AG10803 (cell line): ENCODE data around the gene ISCA1.

ENCODE experiments used
- DNase-seq: peaks from one replicate; pipeline ENCODE4 v3.0.0; 2010; ENCODE audit warnings: low read depth
- H3K4me3 ChIP-seq: 2 replicates; pipeline ENCODE4 v1.5.1; 2011; ENCODE audit warnings: mild to moderate bottlenecking, low read length, control low read depth
- TF ChIP-seq, protein P1 (sequence below): conservative IDR thresholded peaks from 2 replicates; pipeline ENCODE4 v1.5.1; 2011; ENCODE audit warnings: mild to moderate bottlenecking, low read length, control low read depth, inconsistent platforms

The ISCA1 gene

DNA sequence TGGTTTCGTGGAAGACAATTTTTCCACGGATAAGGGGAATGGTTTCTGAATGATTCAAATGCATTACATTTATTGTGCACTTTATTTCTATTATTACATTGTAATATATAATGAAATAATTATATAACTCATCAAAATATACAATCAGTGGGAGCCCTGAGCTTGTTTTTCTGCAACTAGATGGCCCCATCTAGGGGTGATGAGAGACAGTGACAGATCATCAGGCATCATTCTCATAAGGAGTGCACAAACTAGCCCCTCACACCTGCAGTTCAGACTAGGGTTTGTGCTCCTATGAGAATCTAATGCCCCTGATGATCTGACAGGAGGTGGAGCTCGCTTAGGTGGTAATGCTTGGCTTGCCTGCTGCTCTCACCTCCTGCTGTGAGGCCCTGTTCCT lies 6.4 kb downstream of the ISCA1 start:
- no peak for DNase-seq
- no peak overlapping the region for H3K4me3 ChIP-seq
- TF ChIP-seq, protein P1, sequence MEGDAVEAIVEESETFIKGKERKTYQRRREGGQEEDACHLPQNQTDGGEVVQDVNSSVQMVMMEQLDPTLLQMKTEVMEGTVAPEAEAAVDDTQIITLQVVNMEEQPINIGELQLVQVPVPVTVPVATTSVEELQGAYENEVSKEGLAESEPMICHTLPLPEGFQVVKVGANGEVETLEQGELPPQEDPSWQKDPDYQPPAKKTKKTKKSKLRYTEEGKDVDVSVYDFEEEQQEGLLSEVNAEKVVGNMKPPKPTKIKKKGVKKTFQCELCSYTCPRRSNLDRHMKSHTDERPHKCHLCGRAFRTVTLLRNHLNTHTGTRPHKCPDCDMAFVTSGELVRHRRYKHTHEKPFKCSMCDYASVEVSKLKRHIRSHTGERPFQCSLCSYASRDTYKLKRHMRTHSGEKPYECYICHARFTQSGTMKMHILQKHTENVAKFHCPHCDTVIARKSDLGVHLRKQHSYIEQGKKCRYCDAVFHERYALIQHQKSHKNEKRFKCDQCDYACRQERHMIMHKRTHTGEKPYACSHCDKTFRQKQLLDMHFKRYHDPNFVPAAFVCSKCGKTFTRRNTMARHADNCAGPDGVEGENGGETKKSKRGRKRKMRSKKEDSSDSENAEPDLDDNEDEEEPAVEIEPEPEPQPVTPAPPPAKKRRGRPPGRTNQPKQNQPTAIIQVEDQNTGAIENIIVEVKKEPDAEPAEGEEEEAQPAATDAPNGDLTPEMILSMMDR = peak; percentile 28

DNA sequence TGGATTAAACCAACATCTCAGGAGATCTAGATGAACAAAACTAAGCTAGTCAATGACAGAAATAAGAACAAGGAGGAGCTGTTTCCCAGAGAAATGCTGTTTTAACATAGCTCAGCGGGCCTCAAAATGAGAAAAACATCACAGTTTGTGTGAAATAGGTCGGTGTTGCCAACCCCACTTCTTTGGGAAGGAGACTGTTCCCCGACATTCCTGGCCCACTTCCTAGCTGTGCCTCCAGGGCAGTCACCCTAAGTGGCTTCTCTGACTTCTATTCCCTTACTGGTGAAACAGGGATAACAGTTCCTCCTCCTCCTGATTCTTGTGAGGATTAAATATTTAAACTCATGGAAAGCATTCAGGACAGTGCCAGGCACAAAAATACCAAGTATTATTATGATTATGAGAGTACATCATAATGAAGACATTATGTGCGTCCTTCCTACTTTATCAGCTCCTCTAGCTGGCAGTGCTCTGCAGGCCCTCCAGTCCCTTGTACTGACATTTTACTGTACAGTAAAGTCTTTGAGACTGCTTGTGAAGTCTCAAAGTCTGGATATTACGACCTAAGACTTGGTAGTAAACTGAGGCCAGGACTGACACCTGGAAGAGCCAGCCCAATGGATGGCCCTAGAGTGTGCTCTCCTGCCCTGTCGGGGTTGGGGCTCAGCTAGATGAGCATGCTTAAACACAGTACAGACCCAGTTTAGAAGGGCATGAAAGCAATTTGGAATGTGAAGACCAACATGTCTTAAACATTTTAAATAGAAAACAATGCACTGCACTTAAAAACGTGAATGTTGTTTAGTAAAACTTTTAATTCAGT lies 7.3 kb downstream of the ISCA1 start:
- TF ChIP-seq, protein P1 = no peak
- DNase-seq = peak; percentile 3
- H3K4me3 ChIP-seq = no peak overlapping the region

DNA sequence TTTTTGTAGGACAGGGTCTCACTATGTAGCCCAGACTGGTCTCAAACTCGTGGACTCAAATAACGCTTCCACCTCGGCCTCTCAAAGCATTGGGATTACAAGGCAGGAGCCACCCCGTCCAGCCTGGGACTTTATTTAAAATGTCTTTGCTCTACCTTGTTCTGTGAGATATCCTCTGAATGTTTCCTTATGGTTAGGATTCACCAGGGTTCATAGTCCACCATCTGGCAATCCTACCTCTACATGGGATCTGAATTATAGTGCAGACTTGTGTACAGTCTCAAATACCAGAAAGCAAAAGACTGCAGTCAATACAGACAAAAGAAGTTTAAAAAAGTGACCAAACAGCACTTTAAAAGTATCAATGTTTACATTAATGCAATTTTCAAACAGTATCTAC lies 10.1 kb downstream of the ISCA1 start:
- TF ChIP-seq, protein P1 = no peak
- H3K4me3 ChIP-seq = no peak overlapping the region
- DNase-seq = no peak

DNA sequence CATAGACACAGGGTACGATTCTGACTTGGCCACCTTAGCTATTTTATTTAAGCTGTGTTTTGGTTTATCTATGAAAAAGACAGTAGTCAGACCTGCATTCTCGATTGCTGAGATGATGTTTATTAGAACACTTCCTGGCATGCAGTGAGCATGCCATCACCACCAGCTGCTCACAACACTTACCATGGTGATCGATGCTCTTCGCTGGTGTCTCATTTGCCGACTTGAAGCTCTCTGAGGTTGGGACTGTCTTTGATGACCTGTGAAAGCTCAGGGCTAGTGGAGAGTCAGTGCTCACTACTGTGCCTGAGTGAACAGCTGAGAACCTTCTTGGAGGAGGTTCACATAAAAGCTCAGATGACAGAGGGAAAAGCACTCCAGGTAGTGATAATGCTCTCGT lies 18.5 kb downstream of the ISCA1 start:
- H3K4me3 ChIP-seq = no peak overlapping the region
- DNase-seq = no peak
- TF ChIP-seq, protein P1 = no peak

DNA sequence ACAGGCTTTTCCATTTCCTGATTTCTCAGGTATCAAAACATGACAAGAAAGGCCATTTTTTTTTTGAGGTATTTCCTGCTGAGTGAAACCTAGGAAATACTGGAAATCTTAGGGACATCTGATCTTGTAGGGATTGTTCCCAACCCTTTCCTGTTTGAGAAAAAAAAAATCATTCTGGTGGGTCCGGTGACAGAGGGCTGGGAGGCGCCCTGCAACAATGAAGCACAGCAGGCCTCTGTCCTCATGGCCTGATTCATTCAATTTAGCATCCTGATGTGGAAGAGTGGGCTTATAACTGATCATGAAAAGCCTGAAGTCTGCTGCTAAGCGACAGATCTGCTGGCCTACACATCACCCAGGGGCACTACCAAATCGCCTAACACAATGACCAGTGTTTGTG lies 19.8 kb downstream of the ISCA1 start:
- H3K4me3 ChIP-seq = no peak overlapping the region
- TF ChIP-seq, protein P1 = no peak
- DNase-seq = no peak

DNA sequence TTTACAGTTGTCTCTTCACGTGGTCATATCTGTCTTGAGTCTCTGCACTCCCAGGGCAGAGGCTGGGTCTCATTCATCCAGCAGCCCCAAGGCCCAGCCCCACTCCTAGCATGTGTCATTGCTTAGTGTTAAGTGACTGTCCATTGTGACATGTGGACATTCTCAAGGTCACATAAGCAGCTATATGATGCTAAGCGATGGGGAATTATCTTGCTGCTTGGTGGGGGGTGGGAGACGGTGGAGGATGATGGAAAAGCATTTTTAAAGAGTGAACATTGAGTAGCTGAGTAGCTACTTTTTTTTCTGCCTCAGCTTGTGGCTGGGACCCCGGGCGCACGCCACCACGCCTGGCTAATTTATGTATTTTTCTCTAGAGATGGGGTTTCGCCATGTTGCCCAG lies 22.8 kb downstream of the ISCA1 start, which contains the start of gene C9orf153:
Gene C9orf153 (minus strand): TSS at position 101 of the 400 bp plus-strand sequence. CDS start 30,054 bp downstream, outside the sequence.
- no peak for DNase-seq
- TF ChIP-seq, protein P1 = no peak

DNA sequence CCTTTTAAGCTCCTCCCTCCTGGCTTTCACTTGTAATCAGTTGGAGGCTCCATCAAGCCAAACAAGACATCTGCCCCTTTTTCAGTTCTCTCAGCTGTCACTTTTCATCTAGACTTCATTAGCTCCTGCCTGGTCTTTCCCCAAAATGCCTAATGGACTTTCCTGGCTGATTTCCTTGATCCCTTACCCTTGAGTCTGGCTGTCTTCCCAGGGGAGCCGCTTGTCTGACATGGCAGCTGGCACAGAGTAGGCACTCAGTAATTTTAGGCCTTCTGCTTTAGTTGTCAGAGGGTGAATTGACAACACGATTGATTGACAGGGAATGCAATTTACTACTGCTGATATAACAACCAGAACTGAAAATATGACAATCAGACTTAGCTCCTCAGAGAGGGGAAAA lies 24.9 kb downstream of the ISCA1 start:
- TF ChIP-seq, protein P1 = no peak
- no peak for DNase-seq
- no peak overlapping the region for H3K4me3 ChIP-seq

More for the DNA sequence above, 22.8 kb downstream of the ISCA1 start, which contains the start of gene C9orf153:
- H3K4me3 ChIP-seq = no peak within 1 kb of the TSS
